Measurements from ENCODE around the gene MTF1.

The MTF1 gene

DNA sequence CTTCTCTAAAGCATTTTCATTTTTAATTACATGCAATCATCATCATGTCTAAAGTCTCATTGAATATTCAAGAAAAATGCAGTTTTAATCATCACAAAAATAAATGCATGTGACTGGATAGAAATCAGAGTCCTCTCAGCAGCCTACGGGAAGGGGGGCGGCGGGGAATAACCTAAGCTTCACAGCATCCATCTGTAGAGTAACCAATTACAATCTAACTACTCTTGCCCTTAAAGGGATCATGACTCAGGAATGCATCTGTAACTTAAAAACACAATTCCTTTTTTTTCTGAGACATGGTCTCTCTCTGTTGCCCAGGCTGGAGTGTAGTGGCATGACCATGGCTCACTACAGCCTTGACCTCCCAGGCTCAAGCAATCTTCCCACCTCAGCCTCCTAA lies 22.6 kb downstream of the MTF1 start:
- Histone ChIP-seq H3K4me3 (replicated peaks; ENCODE audit: low read depth, low read length) (no peak overlapping the region), H3K36me3 (ENCODE audit: control insufficient read depth, insufficient read depth, low read length) (peaks cover 20% of the 10 kb centered on the region), H3K27me3 (replicated peaks; ENCODE audit: control insufficient read depth, insufficient read depth, low read length) (no peaks in the 10 kb centered on the region)
- TF ChIP-seq, protein P1, sequence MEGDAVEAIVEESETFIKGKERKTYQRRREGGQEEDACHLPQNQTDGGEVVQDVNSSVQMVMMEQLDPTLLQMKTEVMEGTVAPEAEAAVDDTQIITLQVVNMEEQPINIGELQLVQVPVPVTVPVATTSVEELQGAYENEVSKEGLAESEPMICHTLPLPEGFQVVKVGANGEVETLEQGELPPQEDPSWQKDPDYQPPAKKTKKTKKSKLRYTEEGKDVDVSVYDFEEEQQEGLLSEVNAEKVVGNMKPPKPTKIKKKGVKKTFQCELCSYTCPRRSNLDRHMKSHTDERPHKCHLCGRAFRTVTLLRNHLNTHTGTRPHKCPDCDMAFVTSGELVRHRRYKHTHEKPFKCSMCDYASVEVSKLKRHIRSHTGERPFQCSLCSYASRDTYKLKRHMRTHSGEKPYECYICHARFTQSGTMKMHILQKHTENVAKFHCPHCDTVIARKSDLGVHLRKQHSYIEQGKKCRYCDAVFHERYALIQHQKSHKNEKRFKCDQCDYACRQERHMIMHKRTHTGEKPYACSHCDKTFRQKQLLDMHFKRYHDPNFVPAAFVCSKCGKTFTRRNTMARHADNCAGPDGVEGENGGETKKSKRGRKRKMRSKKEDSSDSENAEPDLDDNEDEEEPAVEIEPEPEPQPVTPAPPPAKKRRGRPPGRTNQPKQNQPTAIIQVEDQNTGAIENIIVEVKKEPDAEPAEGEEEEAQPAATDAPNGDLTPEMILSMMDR (IDR thresholded peaks at IDR 0.05; ENCODE audit: insufficient read depth, low read length, poor library complexity, severe bottlenecking), result no peak
- DNase-seq (ENCODE audit: extremely low read depth, insufficient read length), result no peak

GRCh38 chr1:37831809-37832208 lies 27.6 kb downstream of the MTF1 start:
- H3K27me3 ChIP-seq (replicated peaks; ENCODE audit: control insufficient read depth, insufficient read depth, low read length), result no peaks in the 10 kb centered on the region
- H3K36me3 ChIP-seq (ENCODE audit: control insufficient read depth, insufficient read depth, low read length), result peaks cover 13% of the 10 kb centered on the region
- TF ChIP-seq, protein P1 (IDR thresholded peaks at IDR 0.05; ENCODE audit: insufficient read depth, low read length, poor library complexity, severe bottlenecking), result no peak
- H3K4me3 ChIP-seq (replicated peaks; ENCODE audit: low read depth, low read length), result no peak overlapping the region
- DNase-seq (ENCODE audit: extremely low read depth, insufficient read length), result no peak

GRCh38 chr1:37831109-37831508 lies 28.3 kb downstream of the MTF1 start:
- Histone ChIP-seq H3K36me3 (ENCODE audit: control insufficient read depth, insufficient read depth, low read length) (peaks cover 14% of the 10 kb centered on the region), H3K27me3 (replicated peaks; ENCODE audit: control insufficient read depth, insufficient read depth, low read length) (no peaks in the 10 kb centered on the region), H3K4me3 (replicated peaks; ENCODE audit: low read depth, low read length) (no peak overlapping the region)
- TF ChIP-seq, protein P1 (IDR thresholded peaks at IDR 0.05; ENCODE audit: insufficient read depth, low read length, poor library complexity, severe bottlenecking), result no peak
- no peak for DNase-seq (ENCODE audit: extremely low read depth, insufficient read length)

GRCh38 chr1:37828410-37829074 lies 30.9 kb downstream of the MTF1 start:
- Histone ChIP-seq H3K36me3 (ENCODE audit: control insufficient read depth, insufficient read depth, low read length) (peaks cover 12% of the 10 kb centered on the region), H3K4me3 (replicated peaks; ENCODE audit: low read depth, low read length) (no peak overlapping the region), H3K27me3 (replicated peaks; ENCODE audit: control insufficient read depth, insufficient read depth, low read length) (no peaks in the 10 kb centered on the region)
- TF ChIP-seq, protein P1 (IDR thresholded peaks at IDR 0.05; ENCODE audit: insufficient read depth, low read length, poor library complexity, severe bottlenecking), result no peak
- no peak for DNase-seq (ENCODE audit: extremely low read depth, insufficient read length)

- TF ChIP-seq, protein P1 (IDR thresholded peaks at IDR 0.05; ENCODE audit: insufficient read depth, low read length, poor library complexity, severe bottlenecking), result no peak
- H3K36me3 ChIP-seq (ENCODE audit: control insufficient read depth, insufficient read depth, low read length), result peaks cover 20% of the 10 kb centered on the region
- no peak for DNase-seq (ENCODE audit: extremely low read depth, insufficient read length)
- H3K27me3 ChIP-seq (replicated peaks; ENCODE audit: control insufficient read depth, insufficient read depth, low read length), result no peaks in the 10 kb centered on the region
- H3K4me3 ChIP-seq (replicated peaks; ENCODE audit: low read depth, low read length), result no peak overlapping the region
These were observed 33.9 kb downstream of the MTF1 start for GRCh38 chr1:37825506-37825905.

DNA sequence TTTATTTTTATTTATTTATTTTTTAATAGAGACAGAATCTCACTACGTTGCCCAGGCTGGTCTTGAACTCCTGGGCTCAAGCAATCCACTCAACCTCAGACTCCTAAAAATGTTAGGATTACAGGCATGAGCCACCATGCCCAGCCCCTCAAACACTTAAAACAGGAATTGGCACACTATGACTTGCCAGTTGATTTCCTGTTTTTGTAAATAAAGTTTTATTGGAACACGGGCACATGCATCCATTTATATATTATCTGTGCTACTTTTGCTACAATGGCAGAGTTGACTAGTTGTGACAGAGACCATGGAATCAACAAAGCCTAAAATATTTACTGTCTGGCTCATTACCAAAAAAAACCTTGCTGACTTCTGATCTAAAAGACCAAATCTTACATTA lies 35.4 kb downstream of the MTF1 start:
- TF ChIP-seq, protein P1 (IDR thresholded peaks at IDR 0.05; ENCODE audit: insufficient read depth, low read length, poor library complexity, severe bottlenecking), result no peak
- no peak overlapping the region for H3K4me3 ChIP-seq (replicated peaks; ENCODE audit: low read depth, low read length)
- peaks cover 20% of the 10 kb centered on the region for H3K36me3 ChIP-seq (ENCODE audit: control insufficient read depth, insufficient read depth, low read length)
- DNase-seq (ENCODE audit: extremely low read depth, insufficient read length), result no peak
- no peaks in the 10 kb centered on the region for H3K27me3 ChIP-seq (replicated peaks; ENCODE audit: control insufficient read depth, insufficient read depth, low read length)
